Measurements from ENCODE around the gene TEF.
"Not testable (repeated sequence)": the region's sequence is repeated elsewhere in the genome, so short reads cannot be mapped to it uniquely, and the experiment has no call there.

TEF gene

GRCh38 chr22:41383085-41383484 lies 1.3 kb downstream of the TEF start:
- no peak for ATAC-seq

GRCh38 chr22:41384128-41384527 lies 2.4 kb downstream of the TEF start:
- ATAC-seq, result no peak

GRCh38 chr22:41387341-41387740 lies 5.6 kb downstream of the TEF start:
- ATAC-seq, result no peak

- ATAC-seq, result no peak
Measured at GRCh38 chr22:41394012-41394356, 12.2 kb downstream of the TEF start.

- ATAC-seq, result no peak
Measured at GRCh38 chr22:41395531-41396240, 13.9 kb downstream of the TEF start.

- ATAC-seq, result no peak
Measured at GRCh38 chr22:41397143-41397811, 15.5 kb downstream of the TEF start.

GRCh38 chr22:41398921-41399320 lies 17.2 kb downstream of the TEF start:
- ATAC-seq, result no peak

GRCh38 chr22:41401781-41402648 lies 20.3 kb downstream of the TEF start:
- ATAC-seq, result no peak

GRCh38 chr22:41402851-41403250 lies 21.1 kb downstream of the TEF start:
- ATAC-seq, result not testable (repeated sequence)

GRCh38 chr22:41403532-41404318 lies 22.0 kb downstream of the TEF start:
- peak; percentile 98 to 99 for ATAC-seq

- ATAC-seq, result peak in 1 of 2 donors; percentile 19
Measured at GRCh38 chr22:41405588-41405987, 23.8 kb downstream of the TEF start.

GRCh38 chr22:41406410-41406809 lies 24.7 kb downstream of the TEF start:
- no peak for ATAC-seq

GRCh38 chr22:41407433-41407832 lies 25.7 kb downstream of the TEF start:
- no peak for ATAC-seq

GRCh38 chr22:41408665-41409064 lies 26.9 kb downstream of the TEF start:
- no peak for ATAC-seq

- ATAC-seq, result no peak
Measured at GRCh38 chr22:41410311-41410751, 28.6 kb downstream of the TEF start.

- no peak for ATAC-seq
Measured at GRCh38 chr22:41411021-41411851, 29.5 kb downstream of the TEF start.

GRCh38 chr22:41415554-41415953 lies 33.8 kb downstream of the TEF start:
- ATAC-seq, result no peak

GRCh38 chr22:41417622-41418390 lies 36.1 kb downstream of the TEF start:
- no peak for ATAC-seq

- ATAC-seq, result no peak
Measured at GRCh38 chr22:41418717-41419116, 37.0 kb downstream of the TEF start.

GRCh38 chr22:41425660-41426365 lies 44.1 kb downstream of the TEF start:
- peak; percentile 91 to 92 for ATAC-seq
